GDM1 (cell line): Measurements from ENCODE around the gene MTX2.
"Not testable (repeated sequence)": the region's sequence is repeated elsewhere in the genome, so short reads cannot be mapped to it uniquely, and the experiment has no call there.

ENCODE experiments used
- DNase-seq: peaks from one replicate; lab custom pipeline; 2025; lab: John Stamatoyannopoulos, UW

MTX2 gene

GRCh38 chr2:176373155-176373554, 103.9 kb downstream of the MTX2 start:
- DNase-seq = not testable (repeated sequence)

GRCh38 chr2:176378323-176378722, 109.1 kb downstream of the MTX2 start:
- DNase-seq = no peak

- DNase-seq = no peak
Measured at GRCh38 chr2:176380341-176380740, 111.1 kb downstream of the MTX2 start.

GRCh38 chr2:176383100-176383499, 113.9 kb downstream of the MTX2 start:
- DNase-seq = no peak

GRCh38 chr2:176383836-176384442, 114.7 kb downstream of the MTX2 start:
- DNase-seq = no peak

- DNase-seq = no peak
Measured at GRCh38 chr2:176385219-176385759, 116.0 kb downstream of the MTX2 start.

- DNase-seq = no peak
Measured at GRCh38 chr2:176385838-176386237, 116.6 kb downstream of the MTX2 start.
